Fibroblast of the conjunctiva (primary cell): Measurements from ENCODE around the gene SCAP.
"Not testable (repeated sequence)": the region's sequence is repeated elsewhere in the genome, so short reads cannot be mapped to it uniquely, and the experiment has no call there.

Experiments used
- DNase-seq: peaks from one replicate; pipeline ENCODE4 v3.0.0-alpha.2; 2010; ENCODE audit warnings: low read depth

Gene SCAP

DNA sequence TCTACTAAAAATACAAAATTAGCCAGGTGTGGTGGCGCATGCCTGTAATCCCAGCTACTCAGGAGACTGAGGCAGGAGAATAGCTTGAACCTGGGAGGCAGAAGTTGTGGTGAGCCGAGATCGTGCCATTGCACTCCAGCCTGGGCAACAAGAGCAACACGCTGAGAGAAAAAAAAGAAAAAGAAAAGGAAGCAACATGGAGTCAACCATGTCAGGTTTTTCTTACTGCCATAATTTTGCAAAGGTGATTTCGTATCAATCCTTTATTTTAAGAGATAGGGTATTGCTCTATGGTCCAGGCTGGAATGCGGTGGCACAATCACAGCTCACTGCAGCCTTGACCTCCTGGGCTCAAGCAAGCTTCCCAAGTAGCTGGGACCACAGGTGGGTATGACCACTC is 4.5 kb upstream of the SCAP start:
- not testable (repeated sequence) for DNase-seq

DNA sequence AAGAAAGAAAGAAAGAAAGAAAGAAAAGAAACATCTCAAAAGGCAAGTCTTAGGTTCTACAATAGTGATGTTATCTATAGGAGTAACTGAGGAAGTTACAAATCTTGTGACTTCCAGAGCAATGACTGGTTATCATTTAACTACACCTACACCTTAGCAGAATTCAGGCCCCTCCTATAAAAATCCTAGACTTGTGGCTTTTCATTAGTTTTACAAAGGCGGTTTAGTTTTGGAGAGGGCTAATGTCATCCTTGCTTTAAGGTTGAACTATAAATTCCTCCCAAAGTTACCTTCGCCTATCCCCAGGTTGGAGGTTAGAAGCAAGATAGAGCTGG is 4.1 kb upstream of the SCAP start:
- DNase-seq: no peak

DNA sequence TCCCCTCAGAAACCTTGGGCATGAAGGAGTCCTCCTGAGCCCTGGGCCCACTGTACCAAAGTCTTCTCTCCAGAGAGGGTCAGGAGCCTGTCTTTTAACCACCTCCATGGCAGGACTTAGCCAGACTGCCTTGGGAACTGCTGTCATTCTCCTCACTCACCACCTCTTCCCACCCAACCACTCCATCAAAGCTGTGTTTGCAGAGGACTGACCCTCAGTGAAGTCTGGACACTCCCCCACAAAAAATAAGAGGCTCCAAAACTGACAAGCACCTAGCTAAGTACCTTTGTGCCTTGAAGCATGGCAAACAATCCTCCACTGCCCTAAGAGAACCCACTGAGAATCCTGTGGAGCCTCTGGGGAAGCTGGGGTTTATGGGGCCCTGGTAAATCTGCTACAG is 2.3 kb upstream of the SCAP start:
- DNase-seq: no peak

DNA sequence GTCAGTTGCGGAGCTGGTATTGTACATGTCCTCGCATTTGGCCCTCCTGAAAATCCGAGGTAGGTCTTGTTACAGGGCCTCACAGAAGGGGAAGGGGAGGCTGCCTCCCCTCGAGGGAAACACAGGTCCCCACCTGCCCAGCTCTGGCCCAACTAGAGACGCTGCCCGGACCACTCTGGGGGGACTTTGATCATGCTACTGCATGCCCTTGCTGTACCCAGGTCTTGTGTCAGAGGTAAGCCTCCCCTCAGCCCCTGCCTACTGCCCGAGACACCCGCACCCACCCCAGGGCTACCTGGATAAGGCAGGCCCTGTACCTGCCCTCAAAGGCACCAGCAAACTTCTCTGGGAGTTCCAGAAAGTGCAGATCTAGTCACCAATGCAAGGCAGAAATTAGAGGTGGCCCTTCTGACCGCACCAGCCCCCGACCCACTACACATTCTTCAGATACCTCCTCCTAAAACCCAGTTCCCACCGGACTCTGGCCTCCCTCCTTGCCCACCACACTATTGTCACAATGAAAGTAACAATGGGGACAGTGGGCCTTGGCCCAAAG is 981 bp upstream of the SCAP start:
- DNase-seq: no peak

DNA sequence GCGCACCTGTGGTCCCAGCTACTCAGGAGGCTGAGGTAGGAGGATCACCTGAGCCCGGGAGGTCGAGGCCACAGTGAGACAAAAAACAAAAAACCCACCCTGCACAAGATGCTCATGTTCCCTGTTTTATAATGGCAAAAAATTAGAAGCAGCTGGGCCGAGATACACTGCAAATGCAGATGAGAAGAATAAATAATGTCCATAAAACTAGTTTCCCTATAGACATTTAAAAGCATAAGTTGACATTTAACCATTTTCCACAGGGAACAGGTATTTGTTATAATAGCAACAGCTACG is 537 bp upstream of the SCAP start:
- no peak for DNase-seq

DNA sequence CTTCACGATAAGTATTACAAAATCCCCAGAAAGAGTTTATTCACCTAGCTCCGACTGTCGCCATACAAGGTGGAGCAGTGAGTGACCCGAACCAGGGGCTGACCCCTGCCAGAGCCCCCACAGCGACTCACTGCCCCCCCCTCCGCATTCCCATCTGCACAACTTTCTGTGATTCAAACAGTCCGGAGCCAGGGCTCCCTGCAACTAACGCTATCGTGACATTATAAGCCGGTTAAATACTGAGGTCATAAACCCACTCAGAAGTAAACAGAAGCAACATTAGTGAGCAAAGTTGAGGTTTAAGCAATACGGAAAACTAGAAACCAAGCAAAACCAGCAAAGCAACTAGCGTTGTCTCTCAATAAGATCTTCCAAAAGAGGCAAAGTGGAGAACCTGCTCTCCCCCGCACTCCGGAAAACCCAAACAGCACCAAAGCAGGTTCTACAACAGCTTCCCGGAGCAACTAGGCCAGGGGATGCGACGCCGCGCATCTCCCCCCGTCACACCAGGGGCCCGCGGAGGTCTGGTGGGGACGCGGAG is 642 bp downstream of the SCAP start:
- no peak for DNase-seq

DNA sequence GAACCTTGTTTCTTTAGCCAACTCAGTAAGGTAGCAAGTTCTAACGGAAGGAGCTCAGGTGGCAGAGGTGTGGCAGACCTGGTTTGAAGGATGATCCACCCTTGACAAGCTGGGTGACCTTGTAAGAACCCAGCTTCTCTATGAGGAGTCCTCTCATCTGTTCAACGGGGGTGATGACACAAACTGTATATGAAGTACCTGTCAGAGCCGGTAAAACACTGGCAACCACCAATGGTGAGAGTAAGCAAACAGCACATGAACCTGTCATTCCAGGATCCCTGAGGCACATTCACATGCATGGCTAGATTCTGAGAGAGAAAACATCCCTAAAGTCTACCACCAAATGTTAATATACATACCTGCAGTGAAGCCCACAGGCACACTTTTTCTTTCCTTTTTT is 2.4 kb downstream of the SCAP start:
- DNase-seq: no peak

DNA sequence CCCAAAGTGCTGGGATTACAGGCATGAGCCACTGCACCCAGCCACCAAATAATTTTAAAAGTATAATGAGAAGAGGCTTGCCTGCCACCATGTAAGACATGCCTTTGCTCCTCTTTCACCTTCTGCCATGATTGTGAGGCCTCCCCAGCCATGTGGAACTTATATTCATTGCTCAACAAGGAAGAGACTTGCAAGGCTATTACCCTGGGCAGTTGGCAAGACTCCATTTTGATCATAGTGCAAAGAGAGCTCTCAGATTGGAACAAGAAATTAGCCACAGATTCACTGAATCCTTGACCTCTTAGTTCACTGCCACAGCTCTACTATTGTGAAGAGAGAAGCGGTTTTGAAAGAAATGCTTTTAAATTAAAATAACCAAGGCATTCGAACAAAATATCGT is 6.1 kb downstream of the SCAP start:
- DNase-seq: peak; percentile 74

DNA sequence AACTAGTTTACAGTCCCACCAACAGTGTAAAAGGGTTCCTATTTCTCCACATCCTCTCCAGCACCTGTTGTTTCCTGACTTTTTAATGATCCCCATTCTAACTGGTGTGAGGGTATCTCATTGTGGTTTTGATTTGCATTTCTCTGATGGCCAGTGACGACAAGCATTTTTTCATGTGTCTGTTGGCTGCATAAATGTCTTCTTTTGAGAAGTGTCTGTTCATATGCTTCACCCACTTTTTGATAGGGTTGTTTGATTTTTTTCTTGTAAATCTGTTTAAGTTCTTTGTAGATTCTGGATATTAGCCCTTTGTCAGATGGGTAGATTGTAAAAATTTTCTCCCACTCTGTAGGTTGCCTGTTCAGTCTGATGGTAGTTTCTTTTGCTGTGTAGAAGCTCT is 7.4 kb downstream of the SCAP start:
- not testable (repeated sequence) for DNase-seq

DNA sequence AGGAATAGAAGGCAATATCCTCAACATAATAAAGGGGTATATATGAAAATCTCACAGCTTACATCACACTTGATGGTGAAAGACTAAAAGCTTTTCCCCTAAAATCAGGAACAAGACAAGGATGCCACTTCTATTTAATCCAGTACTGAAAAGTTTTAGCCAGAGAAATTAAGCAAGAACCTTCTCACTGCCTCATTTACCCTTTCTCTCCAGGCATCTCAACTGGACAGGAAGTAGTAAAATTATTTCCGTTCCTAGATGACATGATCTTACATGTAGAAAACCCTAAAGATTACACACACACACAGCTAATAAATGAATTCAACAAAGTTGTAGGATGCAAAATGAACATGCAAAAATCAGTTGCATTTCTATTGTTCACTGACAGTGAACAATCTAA is 11.2 kb downstream of the SCAP start:
- DNase-seq: no peak

DNA sequence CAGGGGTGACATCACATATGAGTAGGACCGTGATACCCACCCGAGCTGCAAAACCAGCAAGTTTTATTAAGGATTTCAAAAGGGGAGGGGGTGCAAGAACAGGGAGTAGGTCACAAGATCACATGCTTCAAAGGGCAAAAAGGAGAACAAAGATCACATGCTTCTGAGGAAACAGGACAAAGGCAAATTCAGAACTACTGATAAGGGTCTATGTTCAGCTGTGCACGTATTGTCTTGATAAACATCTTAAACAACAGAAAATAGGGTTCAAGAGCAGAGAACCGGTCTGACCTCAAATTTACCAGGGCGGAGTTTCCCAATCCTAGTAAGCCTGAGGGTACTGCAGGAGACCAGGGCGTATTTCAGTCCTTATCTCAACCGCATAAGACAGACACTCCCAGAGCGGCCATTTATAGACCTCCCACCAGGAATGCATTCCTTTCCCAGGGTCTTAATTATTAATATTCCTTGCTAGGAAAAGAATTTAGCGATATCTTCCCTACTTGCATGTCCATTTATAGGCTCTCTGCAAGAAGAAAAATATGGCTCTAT is 16.1 kb downstream of the SCAP start:
- not testable (repeated sequence) for DNase-seq

DNA sequence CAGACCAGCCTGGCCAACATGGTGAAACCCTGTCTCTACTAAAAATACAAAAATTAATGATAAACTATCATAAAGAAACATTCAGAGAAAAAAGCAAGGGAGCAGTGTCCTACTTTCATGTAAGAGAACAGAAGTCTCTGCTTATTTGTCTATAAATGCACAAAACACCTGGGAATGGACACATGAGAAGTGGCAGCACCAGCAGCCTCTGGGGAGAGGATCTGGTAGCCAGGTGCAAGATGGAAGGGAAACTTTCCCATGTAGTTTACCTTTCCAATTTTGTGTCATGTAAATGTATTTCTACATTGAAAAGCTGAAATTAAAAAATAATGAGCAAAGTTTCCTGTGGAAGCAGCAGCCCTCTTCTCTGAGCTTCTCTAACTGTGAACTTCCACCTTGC is 18.8 kb downstream of the SCAP start:
- no peak for DNase-seq

DNA sequence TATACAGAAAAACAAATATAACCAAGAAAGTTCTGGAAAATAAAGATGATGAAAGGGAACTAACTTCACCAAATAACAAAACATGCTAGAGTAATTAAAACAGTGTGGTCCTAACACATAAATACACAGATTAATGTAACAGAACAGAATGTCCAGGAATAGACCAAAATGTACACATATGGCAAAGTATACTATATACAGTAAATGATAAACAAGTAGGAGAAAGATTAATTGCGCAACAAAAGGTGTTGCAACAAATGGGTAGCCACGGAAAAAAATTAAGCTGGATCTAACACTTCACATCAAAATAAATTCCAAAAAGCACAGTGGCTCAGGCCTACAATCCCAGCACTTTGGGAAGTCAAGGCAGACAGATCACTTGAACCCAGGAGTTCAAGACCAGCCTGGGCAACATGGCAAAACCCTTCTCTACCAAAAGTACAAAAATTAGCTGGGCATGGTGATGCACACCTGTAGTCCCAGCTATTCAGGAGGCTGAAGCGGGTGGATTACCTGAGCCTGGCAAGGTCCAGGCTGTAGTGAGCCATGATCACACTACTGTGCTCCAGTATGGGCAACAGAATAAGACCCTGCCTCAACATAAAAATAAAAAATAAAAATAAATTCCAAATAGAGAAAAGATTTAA is 19.8 kb downstream of the SCAP start:
- DNase-seq: peak; percentile 49

DNA sequence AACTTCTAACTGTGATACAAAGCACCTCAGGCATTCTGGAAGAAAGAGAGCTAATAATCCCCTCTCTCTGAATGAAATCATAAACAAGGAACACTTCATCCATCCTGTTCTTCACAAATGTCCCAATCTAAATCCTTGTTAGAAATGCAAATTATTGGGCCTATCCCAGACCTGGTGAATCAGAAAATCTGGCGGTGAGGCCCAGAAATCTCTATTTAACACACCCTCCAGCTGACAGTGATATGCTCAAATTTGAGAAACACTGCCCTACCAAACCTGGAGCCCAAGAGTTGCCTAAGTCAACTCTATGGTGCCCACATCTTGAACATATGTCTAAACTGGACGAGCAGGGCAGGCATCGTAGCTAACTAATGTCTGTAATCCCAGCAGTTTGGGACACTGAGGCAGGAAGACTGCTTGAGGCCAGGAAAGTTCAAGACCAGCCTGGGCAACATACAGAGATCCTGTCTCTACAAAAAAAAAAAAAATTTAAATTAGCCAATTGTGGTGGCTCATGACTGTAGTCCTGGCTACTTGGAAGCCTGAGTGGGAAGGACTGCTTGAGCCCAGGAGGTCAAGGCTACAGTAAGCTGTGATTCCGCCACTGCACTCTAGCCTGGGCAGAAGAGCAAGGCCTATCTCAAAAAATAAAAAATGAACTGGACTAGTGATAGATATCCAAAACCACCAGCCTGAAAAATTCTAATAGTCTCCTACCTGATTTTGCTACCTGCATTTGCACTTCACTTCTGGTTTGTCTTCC is 23.1 kb downstream of the SCAP start:
- DNase-seq: no peak

DNA sequence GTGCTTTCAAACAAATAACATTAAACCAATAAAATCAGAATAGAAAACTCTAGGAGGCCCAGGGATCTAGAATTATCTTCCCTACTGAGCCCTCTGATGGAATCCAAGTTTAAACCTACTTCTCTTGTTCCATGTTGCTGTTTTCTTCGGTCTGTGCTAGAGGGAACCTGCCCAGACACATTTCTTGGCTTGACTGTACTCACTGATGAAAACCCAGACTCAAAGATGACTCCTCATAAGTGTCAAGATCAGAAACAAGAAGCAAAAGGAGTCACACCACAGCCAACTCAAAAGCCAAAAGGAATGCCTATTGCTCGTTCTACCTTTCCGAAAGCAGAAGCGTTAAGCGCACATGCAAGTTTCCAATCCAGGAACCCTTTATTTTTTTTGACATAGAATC is 31.6 kb downstream of the SCAP start:
- no peak for DNase-seq

DNA sequence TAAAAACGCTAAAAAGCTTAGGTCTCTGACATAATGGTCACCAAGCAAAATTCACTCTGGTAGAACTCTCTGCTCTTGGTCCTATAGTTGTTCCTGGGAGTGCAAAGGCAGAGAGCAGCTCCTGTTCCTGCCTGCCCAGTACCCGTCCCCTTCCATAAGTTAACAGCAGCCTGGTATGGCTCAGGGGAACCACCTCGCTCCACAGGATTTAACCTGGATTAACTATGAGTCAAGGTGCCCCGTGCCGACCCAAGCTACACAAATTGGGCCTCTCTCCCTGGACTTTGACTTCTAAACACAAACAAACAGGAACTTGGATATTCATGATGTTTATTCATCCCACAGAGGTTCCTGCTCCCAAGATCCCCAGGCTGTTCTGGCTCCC is 32.1 kb downstream of the SCAP start:
- no peak for DNase-seq

DNA sequence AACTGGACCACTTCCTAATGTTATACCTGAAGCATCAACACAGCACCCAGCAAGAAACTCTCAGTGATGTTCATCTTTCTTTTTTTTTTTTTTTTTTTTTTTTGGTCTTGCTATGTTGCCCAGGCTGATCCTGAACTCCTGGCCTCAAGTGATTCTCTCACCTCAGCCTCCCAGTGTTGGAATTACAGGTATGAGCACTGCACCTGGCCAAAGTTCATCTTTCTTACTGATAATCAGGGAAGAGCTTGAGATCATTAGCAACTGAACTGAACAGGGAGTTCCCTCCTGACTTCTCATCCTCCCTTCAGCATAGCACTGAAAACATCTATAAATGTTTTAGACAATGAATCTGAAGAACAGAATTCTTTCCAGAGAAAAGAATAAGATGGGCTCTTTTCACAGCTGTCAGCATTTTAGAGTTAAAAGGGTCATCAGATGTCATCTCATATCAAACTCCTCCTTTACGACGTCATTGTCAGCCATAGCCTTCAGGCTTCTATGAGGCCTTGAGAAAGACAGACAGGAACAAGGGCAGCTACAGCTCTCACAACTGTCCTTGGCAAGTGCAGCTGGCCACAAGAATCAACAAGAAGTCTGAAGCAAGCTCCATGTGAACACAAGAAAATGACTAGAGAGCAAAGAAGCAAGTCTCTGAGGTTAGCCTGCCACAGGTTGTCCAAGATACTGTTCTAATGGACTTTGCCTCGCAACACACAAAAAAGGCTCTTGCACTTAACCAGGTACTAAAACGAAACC is 33.8 kb downstream of the SCAP start:
- DNase-seq: no peak

DNA sequence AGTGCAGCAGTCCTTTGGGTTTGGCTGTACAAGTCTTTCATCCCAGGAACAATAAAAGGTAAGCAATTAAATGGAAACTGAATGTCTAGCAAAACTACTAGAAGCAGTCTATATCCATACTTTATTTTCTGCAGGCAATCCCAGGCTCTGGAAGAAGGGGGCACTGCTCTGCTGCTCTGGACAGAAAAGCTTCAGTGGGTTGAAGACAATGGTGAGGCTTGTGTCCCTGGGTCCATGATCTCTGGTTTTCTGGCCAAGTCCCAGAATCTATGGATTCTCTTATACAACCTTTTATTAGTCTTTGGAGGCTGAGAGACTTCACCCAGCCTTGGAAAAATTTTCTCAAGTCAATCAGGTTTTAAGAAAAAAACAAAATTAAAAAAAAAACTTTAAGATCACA is 35.6 kb downstream of the SCAP start:
- DNase-seq: peak; percentile 24

DNA sequence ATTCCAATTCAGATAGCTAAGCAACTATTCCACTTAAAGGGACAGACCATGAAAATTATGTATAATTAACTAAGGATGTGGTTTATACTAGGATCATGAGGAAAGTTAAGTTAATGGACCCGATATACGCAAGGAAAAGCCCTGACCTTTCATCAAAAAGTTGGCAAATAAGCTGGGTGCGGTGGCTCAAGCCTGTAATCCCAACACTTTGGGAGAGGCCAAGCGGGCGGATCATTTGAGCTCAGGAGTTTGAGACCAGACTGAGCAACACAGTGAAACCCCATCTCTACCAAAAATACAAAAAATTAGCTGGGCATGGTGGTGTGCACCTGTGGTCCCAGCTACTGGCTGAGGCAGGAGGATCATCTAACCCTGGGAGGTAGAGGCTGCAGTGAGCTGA is 39.6 kb downstream of the SCAP start:
- no peak for DNase-seq

DNA sequence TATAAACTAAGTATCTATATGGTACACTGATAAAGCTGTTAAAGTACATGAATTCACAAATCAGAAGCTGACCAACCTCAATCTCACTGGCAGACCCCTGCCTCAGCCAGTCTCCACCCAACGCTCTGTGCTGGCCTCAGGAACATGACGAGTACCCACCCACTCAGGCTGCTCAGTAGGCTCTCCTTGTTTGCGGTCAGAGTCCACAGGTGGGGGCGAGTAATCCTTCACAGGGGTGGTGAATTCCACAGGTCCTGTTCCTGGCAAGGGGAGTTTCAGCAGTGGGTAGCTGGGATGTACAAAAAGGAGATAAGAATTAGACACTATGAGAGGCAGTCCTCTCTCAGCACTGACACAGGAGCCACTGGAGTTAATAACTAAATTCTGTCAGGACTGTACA is 40.9 kb downstream of the SCAP start:
- no peak for DNase-seq

DNA sequence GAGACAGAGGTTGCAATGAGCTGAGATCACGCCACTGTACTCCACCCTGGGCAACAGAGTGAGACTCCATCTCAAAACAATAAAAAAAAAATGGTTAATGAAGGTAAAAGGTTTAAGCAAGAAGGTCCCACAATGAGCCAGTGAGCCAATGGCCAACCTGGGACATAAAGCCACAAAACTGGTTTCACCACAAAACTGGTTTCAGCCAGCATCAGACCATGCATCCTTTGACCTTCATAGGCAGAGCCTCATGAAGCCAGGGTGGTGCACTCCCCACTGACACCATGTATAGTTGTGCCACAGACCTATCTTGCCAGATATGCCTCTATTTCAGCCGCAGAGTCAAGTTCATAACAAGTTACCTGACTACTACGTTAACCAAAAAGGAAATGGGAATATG is 41.9 kb downstream of the SCAP start:
- DNase-seq: no peak

DNA sequence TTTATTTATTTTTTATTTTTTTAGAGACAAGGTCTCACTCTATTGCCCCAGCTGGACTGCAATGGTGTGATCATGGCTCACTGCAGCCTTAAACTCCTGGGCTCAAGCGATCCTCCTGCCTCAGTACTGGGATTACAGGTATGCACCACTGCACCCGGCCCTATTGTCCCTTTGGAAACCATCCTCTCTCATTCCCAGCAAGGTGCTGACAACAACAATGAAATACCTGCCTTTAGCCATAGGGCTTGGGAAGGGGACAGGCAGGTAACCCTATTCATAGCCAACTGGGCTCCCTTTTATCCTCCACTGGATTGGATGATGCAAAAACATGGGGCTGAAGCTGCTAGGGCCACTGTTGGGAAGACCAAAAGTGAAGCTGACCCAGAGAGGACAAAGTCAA is 43.1 kb downstream of the SCAP start:
- no peak for DNase-seq

DNA sequence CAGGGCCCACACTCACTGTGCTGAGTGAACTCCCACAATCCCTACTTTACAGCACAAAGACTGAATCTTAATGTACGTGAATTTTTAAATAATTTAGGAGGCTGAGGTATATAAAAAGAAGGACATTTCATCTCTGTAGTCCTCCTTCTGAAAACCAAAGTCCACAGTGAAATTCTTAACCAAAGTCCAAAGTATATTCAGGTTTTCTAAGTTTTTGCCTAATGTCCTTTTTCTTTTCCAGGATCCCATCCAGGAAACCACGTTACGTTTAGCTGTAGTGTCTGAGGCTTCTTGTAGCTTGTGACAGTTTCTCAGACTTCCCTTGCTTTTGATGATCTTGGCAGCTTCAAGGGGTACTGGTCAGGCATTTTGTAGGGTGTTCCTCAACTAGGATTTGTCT is 44.5 kb downstream of the SCAP start:
- no peak for DNase-seq
